WTC11 (cell line): Measurements from ENCODE around the gene ARHGAP4. TPM values are rescaled to one million over a fixed set of nuclear protein-coding genes. Genes with fewer than 3 reads are reported as not detected.

ENCODE experiments used
- ATAC-seq: fragments of 200-7000 bp; cut with Tn5 transposase; 2 replicates; pipeline ENCODE4 v1.10.0; 2021; ENCODE audit warnings: mild to moderate bottlenecking, moderate library complexity
- CTCF ChIA-PET: fragments of 300-600 bp; sonication (Branson Sonifier 250); formaldehyde crosslinking; loops from one replicate; lab custom pipeline; 2021; ENCODE audit warnings: antibody characterized with exemption; lab: Charles Lee
- POLR2A ChIA-PET: fragments of 350-600 bp; sonication (Branson Sonifier 250); formaldehyde crosslinking; loops from one replicate; lab custom pipeline; 2021; ENCODE audit warnings: antibody characterized with exemption; lab: Charles Lee
- DNase-seq: peaks from one replicate; pipeline ENCODE4 v3.0.0; 2021; ENCODE audit warnings: low spot score
- H3K27ac Mint-ChIP-seq: 2 replicates; pipeline ENCODE4 v1.8.0; 2021; ENCODE audit warnings: mixed read lengths
- H3K27me3 Mint-ChIP-seq: 2 replicates; pipeline ENCODE4 v1.8.0; 2021; ENCODE audit warnings: low read depth, mild to moderate bottlenecking, moderate library complexity, mixed read lengths
- H3K36me3 Mint-ChIP-seq: 2 replicates; pipeline ENCODE4 v1.8.0; 2021; ENCODE audit warnings: mixed read lengths
- H3K4me1 Mint-ChIP-seq: 2 replicates; pipeline ENCODE4 v1.8.0; 2022; ENCODE audit warnings: mixed read lengths
- H3K4me3 Mint-ChIP-seq: 2 replicates; pipeline ENCODE4 v1.8.0; 2021; ENCODE audit warnings: mild to moderate bottlenecking, moderate library complexity, mixed read lengths
- H3K9me3 Mint-ChIP-seq: 2 replicates; pipeline ENCODE4 v1.8.0; 2021; ENCODE audit warnings: mixed read lengths
- AFF4 ChIP-seq: sonication (generic); formaldehyde crosslinking; IDR thresholded peaks from 2 replicates; pipeline ENCODE4 v1.8.1; 2023; ENCODE audit warnings: mild to moderate bottlenecking, missing genetic modification reagents, borderline replicate concordance
- CTCF ChIP-seq: fragments of 200-600 bp; IDR thresholded peaks from 2 replicates; pipeline ENCODE4 v1.8.0; 2022; ENCODE audit warnings: antibody characterized with exemption
- FOXJ3 ChIP-seq: sonication (generic); formaldehyde crosslinking; IDR thresholded peaks from 2 replicates; pipeline ENCODE4 v1.9.0; 2021; ENCODE audit warnings: missing genetic modification reagents, mild to moderate bottlenecking, borderline replicate concordance
- GTF2I ChIP-seq: fragments of 250-450 bp; sonication (Bioruptor Pico); conservative IDR thresholded peaks from 2 replicates; pipeline ENCODE4 v1.4.0; 2021; ENCODE audit warnings: mild to moderate bottlenecking
- JUN ChIP-seq: sonication (generic); formaldehyde crosslinking; IDR thresholded peaks from 2 replicates; pipeline ENCODE4 v1.8.0; 2023; ENCODE audit warnings: mild to moderate bottlenecking, missing genetic modification reagents
- NR3C1 ChIP-seq: sonication (generic); formaldehyde crosslinking; conservative IDR thresholded peaks from 2 replicates; pipeline ENCODE4 v1.8.1; 2023; ENCODE audit warnings: low read depth, mild to moderate bottlenecking, missing genetic modification reagents
- SMAD4 ChIP-seq: sonication (generic); formaldehyde crosslinking; IDR thresholded peaks from 2 replicates; pipeline ENCODE4 v1.8.0; 2022; ENCODE audit warnings: mild to moderate bottlenecking, missing genetic modification reagents
- ZMAT4 ChIP-seq: fragments of 250-450 bp; sonication (Bioruptor Pico); IDR thresholded peaks from 2 replicates; pipeline ENCODE4 v1.9.0; 2021; ENCODE audit warnings: mild to moderate bottlenecking
- ZNF121 ChIP-seq: sonication (generic); formaldehyde crosslinking; IDR thresholded peaks from 2 replicates; pipeline ENCODE4 v1.8.0; 2023; ENCODE audit warnings: missing genetic modification reagents
- ZNF416 ChIP-seq: fragments of 250-450 bp; sonication (Bioruptor Pico); IDR thresholded peaks from 2 replicates; pipeline ENCODE4 v1.9.0; 2021; ENCODE audit warnings: mild to moderate bottlenecking, inconsistent platforms
- ZNF423 ChIP-seq: fragments of 250-450 bp; sonication (Bioruptor Pico); IDR thresholded peaks from 2 replicates; pipeline ENCODE4 v2.1.2; 2022; ENCODE audit warnings: mild to moderate bottlenecking, moderate library complexity
- total RNA-seq: library from RNA; stranded (reverse); gene quantifications from 3 replicates; pipeline ENCODE4 v1.2.3, GENCODE V29; 2021
- TF ChIP-seq, protein P1 (sequence below): sonication (generic); formaldehyde crosslinking; IDR thresholded peaks from 2 replicates; pipeline ENCODE4 v1.8.0; 2023; ENCODE audit warnings: missing genetic modification reagents, mild to moderate bottlenecking, borderline replicate concordance
- TF ChIP-seq, protein P2 (sequence below): fragments of 250-450 bp; sonication (Bioruptor Pico); IDR thresholded peaks from 2 replicates; pipeline ENCODE4 v1.9.0; 2021; ENCODE audit warnings: mild to moderate bottlenecking
- TF ChIP-seq, protein P3 (sequence below): sonication (generic); formaldehyde crosslinking; IDR thresholded peaks from 2 replicates; pipeline ENCODE4 v1.8.0; 2023; ENCODE audit warnings: missing genetic modification reagents
- TF ChIP-seq, protein P4 (sequence below): sonication (generic); formaldehyde crosslinking; IDR thresholded peaks from 2 replicates; pipeline ENCODE4 v1.8.1; 2022; ENCODE audit warnings: mild to moderate bottlenecking, missing genetic modification reagents, moderate library complexity, borderline replicate concordance
- TF ChIP-seq, protein P5 (sequence below): fragments of 250-450 bp; sonication (Bioruptor Pico); IDR thresholded peaks from 2 replicates; pipeline ENCODE4 v1.8.0; 2021; ENCODE audit warnings: mild to moderate bottlenecking
- TF ChIP-seq, protein P6 (sequence below): sonication (generic); formaldehyde crosslinking; IDR thresholded peaks from 2 replicates; pipeline ENCODE4 v1.8.1; 2023; ENCODE audit warnings: mild to moderate bottlenecking, missing genetic modification reagents, moderate library complexity

The ARHGAP4 gene
- total RNA-seq, 1 experiment from 2014 or later = 52.1 TPM

- TF ChIP-seq, protein P1, sequence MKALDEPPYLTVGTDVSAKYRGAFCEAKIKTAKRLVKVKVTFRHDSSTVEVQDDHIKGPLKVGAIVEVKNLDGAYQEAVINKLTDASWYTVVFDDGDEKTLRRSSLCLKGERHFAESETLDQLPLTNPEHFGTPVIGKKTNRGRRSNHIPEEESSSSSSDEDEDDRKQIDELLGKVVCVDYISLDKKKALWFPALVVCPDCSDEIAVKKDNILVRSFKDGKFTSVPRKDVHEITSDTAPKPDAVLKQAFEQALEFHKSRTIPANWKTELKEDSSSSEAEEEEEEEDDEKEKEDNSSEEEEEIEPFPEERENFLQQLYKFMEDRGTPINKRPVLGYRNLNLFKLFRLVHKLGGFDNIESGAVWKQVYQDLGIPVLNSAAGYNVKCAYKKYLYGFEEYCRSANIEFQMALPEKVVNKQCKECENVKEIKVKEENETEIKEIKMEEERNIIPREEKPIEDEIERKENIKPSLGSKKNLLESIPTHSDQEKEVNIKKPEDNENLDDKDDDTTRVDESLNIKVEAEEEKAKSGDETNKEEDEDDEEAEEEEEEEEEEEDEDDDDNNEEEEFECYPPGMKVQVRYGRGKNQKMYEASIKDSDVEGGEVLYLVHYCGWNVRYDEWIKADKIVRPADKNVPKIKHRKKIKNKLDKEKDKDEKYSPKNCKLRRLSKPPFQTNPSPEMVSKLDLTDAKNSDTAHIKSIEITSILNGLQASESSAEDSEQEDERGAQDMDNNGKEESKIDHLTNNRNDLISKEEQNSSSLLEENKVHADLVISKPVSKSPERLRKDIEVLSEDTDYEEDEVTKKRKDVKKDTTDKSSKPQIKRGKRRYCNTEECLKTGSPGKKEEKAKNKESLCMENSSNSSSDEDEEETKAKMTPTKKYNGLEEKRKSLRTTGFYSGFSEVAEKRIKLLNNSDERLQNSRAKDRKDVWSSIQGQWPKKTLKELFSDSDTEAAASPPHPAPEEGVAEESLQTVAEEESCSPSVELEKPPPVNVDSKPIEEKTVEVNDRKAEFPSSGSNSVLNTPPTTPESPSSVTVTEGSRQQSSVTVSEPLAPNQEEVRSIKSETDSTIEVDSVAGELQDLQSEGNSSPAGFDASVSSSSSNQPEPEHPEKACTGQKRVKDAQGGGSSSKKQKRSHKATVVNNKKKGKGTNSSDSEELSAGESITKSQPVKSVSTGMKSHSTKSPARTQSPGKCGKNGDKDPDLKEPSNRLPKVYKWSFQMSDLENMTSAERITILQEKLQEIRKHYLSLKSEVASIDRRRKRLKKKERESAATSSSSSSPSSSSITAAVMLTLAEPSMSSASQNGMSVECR = no peak
These were observed 55.8 kb downstream of the ARHGAP4 start (continued) for GRCh38 chrX:153870288-153870690.

- H3K27me3 Mint-ChIP-seq = no peaks in the 10 kb centered on the region; the same call in 1 of the 2 replicates
- no peaks in the 10 kb centered on the region for H3K9me3 Mint-ChIP-seq
- DNase-seq = no peak
- ChIA-PET CTCF (no interaction called here), POLR2A (no interaction called here)
- H3K4me1 Mint-ChIP-seq = peaks cover 1% of the 10 kb centered on the region
- no peak for ATAC-seq
- no peak overlapping the region for H3K27ac Mint-ChIP-seq
- no peak overlapping the region for H3K4me3 Mint-ChIP-seq
- H3K36me3 Mint-ChIP-seq = peaks cover 7% of the 10 kb centered on the region
- no peak for TF ChIP-seq CTCF
- TF ChIP-seq, protein P2, sequence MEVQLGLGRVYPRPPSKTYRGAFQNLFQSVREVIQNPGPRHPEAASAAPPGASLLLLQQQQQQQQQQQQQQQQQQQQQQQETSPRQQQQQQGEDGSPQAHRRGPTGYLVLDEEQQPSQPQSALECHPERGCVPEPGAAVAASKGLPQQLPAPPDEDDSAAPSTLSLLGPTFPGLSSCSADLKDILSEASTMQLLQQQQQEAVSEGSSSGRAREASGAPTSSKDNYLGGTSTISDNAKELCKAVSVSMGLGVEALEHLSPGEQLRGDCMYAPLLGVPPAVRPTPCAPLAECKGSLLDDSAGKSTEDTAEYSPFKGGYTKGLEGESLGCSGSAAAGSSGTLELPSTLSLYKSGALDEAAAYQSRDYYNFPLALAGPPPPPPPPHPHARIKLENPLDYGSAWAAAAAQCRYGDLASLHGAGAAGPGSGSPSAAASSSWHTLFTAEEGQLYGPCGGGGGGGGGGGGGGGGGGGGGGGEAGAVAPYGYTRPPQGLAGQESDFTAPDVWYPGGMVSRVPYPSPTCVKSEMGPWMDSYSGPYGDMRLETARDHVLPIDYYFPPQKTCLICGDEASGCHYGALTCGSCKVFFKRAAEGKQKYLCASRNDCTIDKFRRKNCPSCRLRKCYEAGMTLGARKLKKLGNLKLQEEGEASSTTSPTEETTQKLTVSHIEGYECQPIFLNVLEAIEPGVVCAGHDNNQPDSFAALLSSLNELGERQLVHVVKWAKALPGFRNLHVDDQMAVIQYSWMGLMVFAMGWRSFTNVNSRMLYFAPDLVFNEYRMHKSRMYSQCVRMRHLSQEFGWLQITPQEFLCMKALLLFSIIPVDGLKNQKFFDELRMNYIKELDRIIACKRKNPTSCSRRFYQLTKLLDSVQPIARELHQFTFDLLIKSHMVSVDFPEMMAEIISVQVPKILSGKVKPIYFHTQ (CRISPR knock-in tag) = no peak
- TF ChIP-seq SMAD4 (CRISPR knock-in tag) = no peak
- no peak for TF ChIP-seq AFF4 (CRISPR knock-in tag)
- no peak for TF ChIP-seq ZNF416 (CRISPR knock-in tag)
- TF ChIP-seq, protein P3, sequence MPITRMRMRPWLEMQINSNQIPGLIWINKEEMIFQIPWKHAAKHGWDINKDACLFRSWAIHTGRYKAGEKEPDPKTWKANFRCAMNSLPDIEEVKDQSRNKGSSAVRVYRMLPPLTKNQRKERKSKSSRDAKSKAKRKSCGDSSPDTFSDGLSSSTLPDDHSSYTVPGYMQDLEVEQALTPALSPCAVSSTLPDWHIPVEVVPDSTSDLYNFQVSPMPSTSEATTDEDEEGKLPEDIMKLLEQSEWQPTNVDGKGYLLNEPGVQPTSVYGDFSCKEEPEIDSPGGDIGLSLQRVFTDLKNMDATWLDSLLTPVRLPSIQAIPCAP (CRISPR knock-in tag) = no peak
- TF ChIP-seq, protein P4, sequence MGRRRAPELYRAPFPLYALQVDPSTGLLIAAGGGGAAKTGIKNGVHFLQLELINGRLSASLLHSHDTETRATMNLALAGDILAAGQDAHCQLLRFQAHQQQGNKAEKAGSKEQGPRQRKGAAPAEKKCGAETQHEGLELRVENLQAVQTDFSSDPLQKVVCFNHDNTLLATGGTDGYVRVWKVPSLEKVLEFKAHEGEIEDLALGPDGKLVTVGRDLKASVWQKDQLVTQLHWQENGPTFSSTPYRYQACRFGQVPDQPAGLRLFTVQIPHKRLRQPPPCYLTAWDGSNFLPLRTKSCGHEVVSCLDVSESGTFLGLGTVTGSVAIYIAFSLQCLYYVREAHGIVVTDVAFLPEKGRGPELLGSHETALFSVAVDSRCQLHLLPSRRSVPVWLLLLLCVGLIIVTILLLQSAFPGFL (CRISPR knock-in tag) = no peak
- no peak for TF ChIP-seq ZMAT4
- TF ChIP-seq JUN (CRISPR knock-in tag) = no peak
- TF ChIP-seq NR3C1 (CRISPR knock-in tag) = no peak
- TF ChIP-seq, protein P5, sequence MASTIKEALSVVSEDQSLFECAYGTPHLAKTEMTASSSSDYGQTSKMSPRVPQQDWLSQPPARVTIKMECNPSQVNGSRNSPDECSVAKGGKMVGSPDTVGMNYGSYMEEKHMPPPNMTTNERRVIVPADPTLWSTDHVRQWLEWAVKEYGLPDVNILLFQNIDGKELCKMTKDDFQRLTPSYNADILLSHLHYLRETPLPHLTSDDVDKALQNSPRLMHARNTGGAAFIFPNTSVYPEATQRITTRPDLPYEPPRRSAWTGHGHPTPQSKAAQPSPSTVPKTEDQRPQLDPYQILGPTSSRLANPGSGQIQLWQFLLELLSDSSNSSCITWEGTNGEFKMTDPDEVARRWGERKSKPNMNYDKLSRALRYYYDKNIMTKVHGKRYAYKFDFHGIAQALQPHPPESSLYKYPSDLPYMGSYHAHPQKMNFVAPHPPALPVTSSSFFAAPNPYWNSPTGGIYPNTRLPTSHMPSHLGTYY (CRISPR knock-in tag) = no peak
- TF ChIP-seq GTF2I (CRISPR knock-in tag) = no peak
- TF ChIP-seq, protein P6, sequence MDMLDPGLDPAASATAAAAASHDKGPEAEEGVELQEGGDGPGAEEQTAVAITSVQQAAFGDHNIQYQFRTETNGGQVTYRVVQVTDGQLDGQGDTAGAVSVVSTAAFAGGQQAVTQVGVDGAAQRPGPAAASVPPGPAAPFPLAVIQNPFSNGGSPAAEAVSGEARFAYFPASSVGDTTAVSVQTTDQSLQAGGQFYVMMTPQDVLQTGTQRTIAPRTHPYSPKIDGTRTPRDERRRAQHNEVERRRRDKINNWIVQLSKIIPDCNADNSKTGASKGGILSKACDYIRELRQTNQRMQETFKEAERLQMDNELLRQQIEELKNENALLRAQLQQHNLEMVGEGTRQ = no peak
- no peak for TF ChIP-seq FOXJ3 (CRISPR knock-in tag)
- no peak for TF ChIP-seq ZNF423 (CRISPR knock-in tag)
- no peak for TF ChIP-seq ZNF121 (CRISPR knock-in tag)
These were observed 56.4 kb downstream of the ARHGAP4 start for GRCh38 chrX:153869473-153870287.
